Dedifferentiated amniotic fluid mesenchymal stem cell (primary cell): Measurements from ENCODE around the gene USB1.

Experiments used
- DNase-seq: peaks from one replicate; pipeline ENCODE4 v3.0.0-alpha.2; 2016; ENCODE audit errors: extremely low spot score

The USB1 gene

GRCh38 chr16:58000706-58001676 lies at the start of gene USB1:
Gene USB1 (plus strand): TSS chr16:58001407. CDS start chr16:58001484, 77 bp downstream.
- DNase-seq: peak; percentile 60

GRCh38 chr16:57952909-57953308 lies 48.3 kb upstream of the USB1 start:
- DNase-seq: no peak

GRCh38 chr16:57953857-57954256 lies 47.4 kb upstream of the USB1 start:
- no peak for DNase-seq

- no peak for DNase-seq
These were observed 45.5 kb upstream of the USB1 start for GRCh38 chr16:57955572-57956188.

GRCh38 chr16:57956270-57956808 lies 44.9 kb upstream of the USB1 start:
- no peak for DNase-seq

GRCh38 chr16:57956924-57957672 lies 44.1 kb upstream of the USB1 start:
- no peak for DNase-seq

GRCh38 chr16:57957673-57958392 lies 43.4 kb upstream of the USB1 start:
- DNase-seq: no peak

- DNase-seq: no peak
These were observed 42.7 kb upstream of the USB1 start for GRCh38 chr16:57958544-57958943.

- DNase-seq: no peak
These were observed 42.1 kb upstream of the USB1 start for GRCh38 chr16:57959121-57959520.

GRCh38 chr16:57959804-57960203 lies 41.4 kb upstream of the USB1 start:
- DNase-seq: no peak

GRCh38 chr16:57960310-57960709 lies 40.9 kb upstream of the USB1 start:
- DNase-seq: no peak

GRCh38 chr16:57960826-57961472 lies 40.3 kb upstream of the USB1 start:
- no peak for DNase-seq

- no peak for DNase-seq
These were observed 39.7 kb upstream of the USB1 start for GRCh38 chr16:57961538-57961937.

GRCh38 chr16:57962046-57962445 lies 39.2 kb upstream of the USB1 start:
- DNase-seq: no peak

- no peak for DNase-seq
These were observed 38.5 kb upstream of the USB1 start for GRCh38 chr16:57962756-57963155.

- DNase-seq: no peak
These were observed 37.0 kb upstream of the USB1 start for GRCh38 chr16:57964157-57964700.

GRCh38 chr16:57966204-57966771 lies 34.9 kb upstream of the USB1 start:
- DNase-seq: no peak

- DNase-seq: no peak
These were observed 34.2 kb upstream of the USB1 start for GRCh38 chr16:57966986-57967385.

GRCh38 chr16:57967916-57968315 lies 33.3 kb upstream of the USB1 start:
- no peak for DNase-seq

GRCh38 chr16:57969451-57970123 lies 31.6 kb upstream of the USB1 start:
- DNase-seq: no peak
